ENCODE results near the gene TCF4.

The TCF4 gene

DNA sequence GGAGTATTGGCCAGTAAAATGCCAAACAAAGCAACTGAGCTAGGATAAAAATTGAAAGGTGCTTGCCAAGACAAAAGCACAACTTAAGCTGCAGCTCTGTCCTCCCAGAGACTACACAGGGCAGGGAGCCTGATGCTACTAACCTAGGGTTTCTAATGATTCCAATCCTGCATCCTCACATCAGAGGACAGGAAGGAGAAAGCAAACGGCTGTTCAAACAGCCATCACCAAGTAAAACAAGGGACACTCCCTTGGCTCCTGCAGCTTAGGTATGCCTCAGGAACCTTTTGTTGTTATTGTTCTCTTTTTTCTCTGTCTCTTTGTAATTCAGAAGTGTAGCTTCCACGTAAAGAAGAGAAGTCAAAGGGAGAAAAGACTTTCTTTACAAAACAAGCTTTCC is 99.5 kb downstream of the TCF4 start:
- H3K36me3 ChIP-seq (ENCODE audit: control insufficient read depth, insufficient read depth, low read length) = no peaks in the 10 kb centered on the region
- peak overlapping the region; percentile 33 for H3K4me3 ChIP-seq (ENCODE audit: low read depth, low read length)
- no peaks in the 10 kb centered on the region for H3K9me3 ChIP-seq (ENCODE audit: control insufficient read depth, insufficient read depth, low read depth, low read length)
- H3K27me3 ChIP-seq (ENCODE audit: control insufficient read depth, insufficient read depth, low read length) = no peaks in the 10 kb centered on the region
- H3K27ac ChIP-seq (ENCODE audit: low read depth, low read length) = peak overlapping the region; percentile 85
- peaks cover 54% of the 10 kb centered on the region for H3K4me1 ChIP-seq (ENCODE audit: control insufficient read depth, insufficient read depth, low read length)
- peak overlapping the region; percentile 67 for H3K9ac ChIP-seq (ENCODE audit: low read length)

- Histone ChIP-seq H3K36me3 (ENCODE audit: control insufficient read depth, insufficient read depth, low read length) (no peaks in the 10 kb centered on the region), H3K4me1 (ENCODE audit: control insufficient read depth, insufficient read depth, low read length) (peaks cover 54% of the 10 kb centered on the region), H3K27me3 (ENCODE audit: control insufficient read depth, insufficient read depth, low read length) (no peaks in the 10 kb centered on the region), H3K4me3 (ENCODE audit: low read depth, low read length) (peak overlapping the region; percentile 5; the same call in 1 of the 2 replicates), H3K27ac (ENCODE audit: low read depth, low read length) (peak overlapping the region; percentile 47; the same call in 1 of the 2 replicates), H3K9ac (ENCODE audit: low read length) (no peak overlapping the region), H3K9me3 (ENCODE audit: control insufficient read depth, insufficient read depth, low read depth, low read length) (no peaks in the 10 kb centered on the region)
Measured at GRCh38 chr18:55487997-55488396, 100.0 kb downstream of the TCF4 start.

GRCh38 chr18:55486936-55487335 is 101.1 kb downstream of the TCF4 start:
- no peaks in the 10 kb centered on the region for H3K36me3 ChIP-seq (ENCODE audit: control insufficient read depth, insufficient read depth, low read length)
- no peaks in the 10 kb centered on the region for H3K9me3 ChIP-seq (ENCODE audit: control insufficient read depth, insufficient read depth, low read depth, low read length)
- no peak overlapping the region for H3K9ac ChIP-seq (ENCODE audit: low read length)
- H3K27me3 ChIP-seq (ENCODE audit: control insufficient read depth, insufficient read depth, low read length) = no peaks in the 10 kb centered on the region
- peaks cover 50% of the 10 kb centered on the region for H3K4me1 ChIP-seq (ENCODE audit: control insufficient read depth, insufficient read depth, low read length)
- no peak overlapping the region for H3K27ac ChIP-seq (ENCODE audit: low read depth, low read length)
- H3K4me3 ChIP-seq (ENCODE audit: low read depth, low read length) = no peak overlapping the region

DNA sequence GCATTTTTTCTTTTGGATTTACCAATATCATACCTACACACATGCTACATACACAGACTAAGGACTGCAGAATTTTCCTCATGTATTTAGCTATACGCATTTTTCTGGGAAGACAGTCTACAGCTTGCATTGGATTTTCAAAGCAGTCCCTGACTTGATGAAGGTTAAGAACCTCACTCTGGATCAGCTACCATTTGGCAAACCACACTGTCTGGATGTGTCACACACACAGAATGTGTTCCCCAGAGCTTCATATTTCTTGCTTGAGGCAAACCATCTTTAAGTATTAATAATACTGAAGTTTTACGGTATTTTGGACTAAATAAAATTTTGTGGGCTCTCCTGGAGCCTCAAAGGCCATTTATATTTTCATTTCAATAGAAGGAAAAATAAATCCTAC is 102.3 kb downstream of the TCF4 start:
- H3K27me3 ChIP-seq (ENCODE audit: control insufficient read depth, insufficient read depth, low read length) = no peaks in the 10 kb centered on the region
- H3K4me3 ChIP-seq (ENCODE audit: low read depth, low read length) = no peak overlapping the region
- H3K27ac ChIP-seq (ENCODE audit: low read depth, low read length) = no peak overlapping the region
- no peak overlapping the region for H3K9ac ChIP-seq (ENCODE audit: low read length)
- peaks cover 44% of the 10 kb centered on the region for H3K4me1 ChIP-seq (ENCODE audit: control insufficient read depth, insufficient read depth, low read length)
- no peaks in the 10 kb centered on the region for H3K9me3 ChIP-seq (ENCODE audit: control insufficient read depth, insufficient read depth, low read depth, low read length)
- H3K36me3 ChIP-seq (ENCODE audit: control insufficient read depth, insufficient read depth, low read length) = no peaks in the 10 kb centered on the region

DNA sequence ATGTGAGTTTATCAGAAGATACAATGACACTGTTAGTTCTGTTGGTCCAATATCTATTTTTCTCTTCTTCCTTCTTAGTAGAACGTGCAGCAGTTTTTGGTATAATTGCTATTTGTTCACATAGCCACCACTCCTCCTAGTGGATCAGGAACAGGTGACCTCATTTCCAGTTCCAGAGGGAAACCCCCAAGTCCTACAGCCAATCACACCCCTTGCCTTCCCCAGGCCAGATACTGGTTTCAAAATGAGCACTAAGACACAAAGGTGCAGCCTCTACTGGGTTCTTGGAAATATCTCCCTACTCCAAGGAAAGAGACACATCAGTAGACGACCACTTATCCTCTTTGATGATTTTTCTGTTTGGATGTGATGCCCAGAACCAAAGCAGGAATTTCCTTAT is 103.2 kb downstream of the TCF4 start:
- no peaks in the 10 kb centered on the region for H3K9me3 ChIP-seq (ENCODE audit: control insufficient read depth, insufficient read depth, low read depth, low read length)
- no peak overlapping the region for H3K9ac ChIP-seq (ENCODE audit: low read length)
- H3K36me3 ChIP-seq (ENCODE audit: control insufficient read depth, insufficient read depth, low read length) = no peaks in the 10 kb centered on the region
- H3K4me3 ChIP-seq (ENCODE audit: low read depth, low read length) = no peak overlapping the region
- H3K27me3 ChIP-seq (ENCODE audit: control insufficient read depth, insufficient read depth, low read length) = no peaks in the 10 kb centered on the region
- H3K4me1 ChIP-seq (ENCODE audit: control insufficient read depth, insufficient read depth, low read length) = peaks cover 45% of the 10 kb centered on the region
- H3K27ac ChIP-seq (ENCODE audit: low read depth, low read length) = no peak overlapping the region

GRCh38 chr18:55483266-55483871 is 104.6 kb downstream of the TCF4 start:
- no peaks in the 10 kb centered on the region for H3K36me3 ChIP-seq (ENCODE audit: control insufficient read depth, insufficient read depth, low read length)
- no peaks in the 10 kb centered on the region for H3K27me3 ChIP-seq (ENCODE audit: control insufficient read depth, insufficient read depth, low read length)
- H3K4me1 ChIP-seq (ENCODE audit: control insufficient read depth, insufficient read depth, low read length) = peaks cover 39% of the 10 kb centered on the region
- H3K4me3 ChIP-seq (ENCODE audit: low read depth, low read length) = no peak overlapping the region
- no peak overlapping the region for H3K9ac ChIP-seq (ENCODE audit: low read length)
- H3K27ac ChIP-seq (ENCODE audit: low read depth, low read length) = no peak overlapping the region
- no peaks in the 10 kb centered on the region for H3K9me3 ChIP-seq (ENCODE audit: control insufficient read depth, insufficient read depth, low read depth, low read length)

- H3K27ac ChIP-seq (ENCODE audit: low read depth, low read length) = no peak overlapping the region
- no peaks in the 10 kb centered on the region for H3K9me3 ChIP-seq (ENCODE audit: control insufficient read depth, insufficient read depth, low read depth, low read length)
- no peak overlapping the region for H3K4me3 ChIP-seq (ENCODE audit: low read depth, low read length)
- H3K36me3 ChIP-seq (ENCODE audit: control insufficient read depth, insufficient read depth, low read length) = no peaks in the 10 kb centered on the region
- H3K4me1 ChIP-seq (ENCODE audit: control insufficient read depth, insufficient read depth, low read length) = peaks cover 24% of the 10 kb centered on the region
- no peaks in the 10 kb centered on the region for H3K27me3 ChIP-seq (ENCODE audit: control insufficient read depth, insufficient read depth, low read length)
- H3K9ac ChIP-seq (ENCODE audit: low read length) = no peak overlapping the region
Measured at GRCh38 chr18:55479656-55480420, 108.2 kb downstream of the TCF4 start.

GRCh38 chr18:55477860-55478581 is 110.0 kb downstream of the TCF4 start:
- H3K9ac ChIP-seq (ENCODE audit: low read length) = no peak overlapping the region
- no peaks in the 10 kb centered on the region for H3K9me3 ChIP-seq (ENCODE audit: control insufficient read depth, insufficient read depth, low read depth, low read length)
- H3K36me3 ChIP-seq (ENCODE audit: control insufficient read depth, insufficient read depth, low read length) = no peaks in the 10 kb centered on the region
- H3K4me3 ChIP-seq (ENCODE audit: low read depth, low read length) = no peak overlapping the region
- peaks cover 28% of the 10 kb centered on the region for H3K4me1 ChIP-seq (ENCODE audit: control insufficient read depth, insufficient read depth, low read length)
- no peak overlapping the region for H3K27ac ChIP-seq (ENCODE audit: low read depth, low read length)
- no peaks in the 10 kb centered on the region for H3K27me3 ChIP-seq (ENCODE audit: control insufficient read depth, insufficient read depth, low read length)

DNA sequence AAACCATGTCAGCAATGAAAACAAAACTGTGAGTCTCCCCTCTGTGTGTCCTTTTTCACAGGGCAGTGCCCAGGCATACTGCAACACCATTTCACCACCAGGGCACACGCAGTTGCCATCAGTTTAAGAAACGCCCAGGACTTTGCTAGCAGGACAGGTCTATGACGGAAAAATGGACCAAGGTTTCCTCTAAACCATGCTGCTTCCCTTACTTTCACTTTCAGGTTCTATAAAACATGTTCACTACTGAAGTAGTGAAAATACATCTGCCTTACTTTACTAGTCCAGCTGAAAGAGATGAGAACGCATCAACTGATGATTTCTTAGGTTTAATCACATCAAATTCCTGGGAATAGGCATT is 110.5 kb downstream of the TCF4 start:
- H3K9me3 ChIP-seq (ENCODE audit: control insufficient read depth, insufficient read depth, low read depth, low read length) = no peaks in the 10 kb centered on the region
- H3K27me3 ChIP-seq (ENCODE audit: control insufficient read depth, insufficient read depth, low read length) = no peaks in the 10 kb centered on the region
- no peak overlapping the region for H3K27ac ChIP-seq (ENCODE audit: low read depth, low read length)
- H3K4me1 ChIP-seq (ENCODE audit: control insufficient read depth, insufficient read depth, low read length) = peaks cover 33% of the 10 kb centered on the region
- H3K36me3 ChIP-seq (ENCODE audit: control insufficient read depth, insufficient read depth, low read length) = no peaks in the 10 kb centered on the region
- no peak overlapping the region for H3K9ac ChIP-seq (ENCODE audit: low read length)
- no peak overlapping the region for H3K4me3 ChIP-seq (ENCODE audit: low read depth, low read length)

DNA sequence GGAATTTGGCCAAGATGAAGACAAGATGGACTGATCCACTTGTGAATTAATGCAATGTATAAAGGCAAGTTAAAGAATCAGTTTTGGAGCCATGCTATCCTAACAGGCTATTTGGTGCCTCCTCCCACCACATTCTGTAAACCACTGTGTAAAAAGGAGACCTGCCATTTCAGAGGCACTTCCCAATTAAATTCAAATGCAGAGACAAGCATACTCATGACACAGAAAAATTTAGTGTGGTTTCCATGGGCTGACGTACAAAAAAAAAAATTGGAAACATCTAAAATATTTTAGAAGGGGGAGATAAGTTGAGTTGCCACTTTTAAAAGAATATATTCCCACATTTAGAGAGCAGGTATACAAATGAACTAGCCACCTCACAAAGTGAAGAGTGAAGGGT is 112.1 kb downstream of the TCF4 start:
- Histone ChIP-seq H3K36me3 (ENCODE audit: control insufficient read depth, insufficient read depth, low read length) (no peaks in the 10 kb centered on the region), H3K9me3 (ENCODE audit: control insufficient read depth, insufficient read depth, low read depth, low read length) (no peaks in the 10 kb centered on the region), H3K27me3 (ENCODE audit: control insufficient read depth, insufficient read depth, low read length) (no peaks in the 10 kb centered on the region), H3K4me1 (ENCODE audit: control insufficient read depth, insufficient read depth, low read length) (peaks cover 43% of the 10 kb centered on the region), H3K27ac (ENCODE audit: low read depth, low read length) (no peak overlapping the region), H3K9ac (ENCODE audit: low read length) (no peak overlapping the region), H3K4me3 (ENCODE audit: low read depth, low read length) (no peak overlapping the region)

GRCh38 chr18:55475467-55475866 is 112.5 kb downstream of the TCF4 start:
- Histone ChIP-seq H3K4me1 (ENCODE audit: control insufficient read depth, insufficient read depth, low read length) (peaks cover 47% of the 10 kb centered on the region), H3K27me3 (ENCODE audit: control insufficient read depth, insufficient read depth, low read length) (no peaks in the 10 kb centered on the region), H3K27ac (ENCODE audit: low read depth, low read length) (no peak overlapping the region), H3K4me3 (ENCODE audit: low read depth, low read length) (no peak overlapping the region), H3K9me3 (ENCODE audit: control insufficient read depth, insufficient read depth, low read depth, low read length) (no peaks in the 10 kb centered on the region), H3K36me3 (ENCODE audit: control insufficient read depth, insufficient read depth, low read length) (no peaks in the 10 kb centered on the region), H3K9ac (ENCODE audit: low read length) (no peak overlapping the region)

All from HUES6 (cell line).